C4-2B (cell line): ENCODE measurements around the gene ZNF107.

Source experiments
- ZFX ChIP-seq: fragments of 450-650 bp; IDR thresholded peaks from 2 replicates; pipeline ENCODE4 v1.6.1; 2017
- TF ChIP-seq, protein P1 (sequence below): fragments of 450-650 bp; conservative IDR thresholded peaks from 2 replicates; pipeline ENCODE4 v1.5.1; 2017; ENCODE audit warnings: mild to moderate bottlenecking

DNA sequence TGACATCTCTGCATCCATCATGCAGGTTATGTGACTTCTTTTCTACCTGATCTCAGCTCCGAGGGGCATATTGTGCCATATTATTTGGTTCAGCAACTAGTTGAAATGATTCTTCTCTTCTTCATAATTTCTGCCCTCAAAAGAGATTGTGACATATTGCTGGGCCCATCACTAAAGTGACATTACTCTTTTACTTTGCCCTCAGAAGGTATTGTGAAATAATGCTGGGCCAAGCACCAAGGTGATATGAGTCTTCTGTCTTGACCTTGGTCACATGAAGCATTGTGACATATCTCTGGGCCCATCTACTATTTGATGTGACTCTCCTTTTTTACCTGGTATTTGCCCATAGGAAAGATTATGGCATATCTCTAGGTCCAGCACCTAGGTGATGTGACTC lies 33.9 kb upstream of the ZNF107 start:
- no peak for TF ChIP-seq ZFX
- TF ChIP-seq, protein P1, sequence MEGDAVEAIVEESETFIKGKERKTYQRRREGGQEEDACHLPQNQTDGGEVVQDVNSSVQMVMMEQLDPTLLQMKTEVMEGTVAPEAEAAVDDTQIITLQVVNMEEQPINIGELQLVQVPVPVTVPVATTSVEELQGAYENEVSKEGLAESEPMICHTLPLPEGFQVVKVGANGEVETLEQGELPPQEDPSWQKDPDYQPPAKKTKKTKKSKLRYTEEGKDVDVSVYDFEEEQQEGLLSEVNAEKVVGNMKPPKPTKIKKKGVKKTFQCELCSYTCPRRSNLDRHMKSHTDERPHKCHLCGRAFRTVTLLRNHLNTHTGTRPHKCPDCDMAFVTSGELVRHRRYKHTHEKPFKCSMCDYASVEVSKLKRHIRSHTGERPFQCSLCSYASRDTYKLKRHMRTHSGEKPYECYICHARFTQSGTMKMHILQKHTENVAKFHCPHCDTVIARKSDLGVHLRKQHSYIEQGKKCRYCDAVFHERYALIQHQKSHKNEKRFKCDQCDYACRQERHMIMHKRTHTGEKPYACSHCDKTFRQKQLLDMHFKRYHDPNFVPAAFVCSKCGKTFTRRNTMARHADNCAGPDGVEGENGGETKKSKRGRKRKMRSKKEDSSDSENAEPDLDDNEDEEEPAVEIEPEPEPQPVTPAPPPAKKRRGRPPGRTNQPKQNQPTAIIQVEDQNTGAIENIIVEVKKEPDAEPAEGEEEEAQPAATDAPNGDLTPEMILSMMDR = no peak
